ENCODE data around the gene OPA1.

Gene OPA1, protein sequence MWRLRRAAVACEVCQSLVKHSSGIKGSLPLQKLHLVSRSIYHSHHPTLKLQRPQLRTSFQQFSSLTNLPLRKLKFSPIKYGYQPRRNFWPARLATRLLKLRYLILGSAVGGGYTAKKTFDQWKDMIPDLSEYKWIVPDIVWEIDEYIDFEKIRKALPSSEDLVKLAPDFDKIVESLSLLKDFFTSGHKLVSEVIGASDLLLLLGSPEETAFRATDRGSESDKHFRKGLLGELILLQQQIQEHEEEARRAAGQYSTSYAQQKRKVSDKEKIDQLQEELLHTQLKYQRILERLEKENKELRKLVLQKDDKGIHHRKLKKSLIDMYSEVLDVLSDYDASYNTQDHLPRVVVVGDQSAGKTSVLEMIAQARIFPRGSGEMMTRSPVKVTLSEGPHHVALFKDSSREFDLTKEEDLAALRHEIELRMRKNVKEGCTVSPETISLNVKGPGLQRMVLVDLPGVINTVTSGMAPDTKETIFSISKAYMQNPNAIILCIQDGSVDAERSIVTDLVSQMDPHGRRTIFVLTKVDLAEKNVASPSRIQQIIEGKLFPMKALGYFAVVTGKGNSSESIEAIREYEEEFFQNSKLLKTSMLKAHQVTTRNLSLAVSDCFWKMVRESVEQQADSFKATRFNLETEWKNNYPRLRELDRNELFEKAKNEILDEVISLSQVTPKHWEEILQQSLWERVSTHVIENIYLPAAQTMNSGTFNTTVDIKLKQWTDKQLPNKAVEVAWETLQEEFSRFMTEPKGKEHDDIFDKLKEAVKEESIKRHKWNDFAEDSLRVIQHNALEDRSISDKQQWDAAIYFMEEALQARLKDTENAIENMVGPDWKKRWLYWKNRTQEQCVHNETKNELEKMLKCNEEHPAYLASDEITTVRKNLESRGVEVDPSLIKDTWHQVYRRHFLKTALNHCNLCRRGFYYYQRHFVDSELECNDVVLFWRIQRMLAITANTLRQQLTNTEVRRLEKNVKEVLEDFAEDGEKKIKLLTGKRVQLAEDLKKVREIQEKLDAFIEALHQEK

DNA sequence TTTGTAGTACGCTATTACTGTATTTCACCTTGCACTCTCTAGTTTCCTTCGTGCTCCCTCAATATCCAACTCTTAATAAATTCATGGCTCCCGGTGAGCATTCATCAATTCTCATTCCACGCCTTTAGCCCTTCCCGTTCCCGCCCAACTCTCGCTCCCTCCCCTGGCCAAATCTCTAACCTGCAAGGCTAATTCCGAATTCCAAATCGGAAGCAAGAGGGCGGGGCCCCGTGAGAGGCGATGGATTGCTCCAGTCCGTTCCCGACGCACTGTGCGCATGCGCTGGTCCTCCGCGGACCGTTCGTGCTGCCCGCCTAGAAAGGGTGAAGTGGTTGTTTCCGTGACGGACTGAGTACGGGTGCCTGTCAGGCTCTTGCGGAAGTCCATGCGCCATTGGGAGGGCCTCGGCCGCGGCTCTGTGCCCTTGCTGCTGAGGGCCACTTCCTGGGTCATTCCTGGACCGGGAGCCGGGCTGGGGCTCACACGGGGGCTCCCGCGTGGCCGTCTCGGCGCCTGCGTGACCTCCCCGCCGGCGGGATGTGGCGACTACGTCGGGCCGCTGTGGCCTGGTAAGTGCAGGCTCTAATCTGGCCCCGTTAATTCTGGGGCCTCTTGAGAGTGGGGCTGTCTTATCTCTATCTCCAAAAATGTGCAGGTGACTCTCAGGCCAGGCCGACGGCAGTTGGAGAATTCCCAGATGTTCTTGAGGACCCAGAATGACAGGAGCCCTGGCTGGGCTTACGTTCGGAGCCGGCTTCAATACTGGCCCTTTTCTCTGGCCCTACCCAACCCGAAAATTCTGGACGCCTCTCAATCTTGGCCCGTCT, at the start of gene OPA1:
TSS of gene OPA1 (plus strand) at position 368 of the 827 bp plus-strand sequence. CDS start at position 538, 170 bp downstream.
- H3K36me3 ChIP-seq, result peaks cover 0 to 6% (median 0%) of the 10 kb centered on the region in 3 donors
- peak; percentile 96 to 99 for DNase-seq
- H3K27me3 ChIP-seq, result no peaks in the 10 kb centered on the region
- intact Hi-C loops (cut with DNase I; ENCODE audit: low total_unique reads), result loop anchor here (2.0 kb wide), 1 partner anchor 1080 kb away; the partner anchor contains the start of gene LSG1
- TF ChIP-seq CTCF (IDR thresholded peaks at IDR 0.05), result no peak
- H3K27ac ChIP-seq, result peak within 1 kb of the TSS; percentile 78 to 81
- H3K4me1 ChIP-seq, result peaks cover 0 to 26% (median 21%) of the 10 kb centered on the region in 4 donors
- no peaks in the 10 kb centered on the region for H3K9me3 ChIP-seq
- peak within 1 kb of the TSS; percentile 65 to 79 for H3K4me3 ChIP-seq

- no peak for DNase-seq
- H3K9me3 ChIP-seq, result peaks cover 0 to 9% (median 0%) of the 10 kb centered on the region in 3 donors
- H3K36me3 ChIP-seq, result no peaks in the 10 kb centered on the region
- intact Hi-C loops (cut with DNase I; ENCODE audit: low total_unique reads), result no loop called here
- H3K4me1 ChIP-seq, result no peaks in the 10 kb centered on the region
- no peak overlapping the region for H3K4me3 ChIP-seq
- TF ChIP-seq CTCF (IDR thresholded peaks at IDR 0.05), result no peak
- no peaks in the 10 kb centered on the region for H3K27me3 ChIP-seq
- no peak overlapping the region for H3K27ac ChIP-seq
These were observed 48.7 kb upstream of the OPA1 start for GRCh38 chr3:193544289-193544688.

- Histone ChIP-seq H3K27ac (no peak overlapping the region), H3K4me1 (no peaks in the 10 kb centered on the region), H3K4me3 (no peak overlapping the region), H3K27me3 (no peaks in the 10 kb centered on the region), H3K9me3 (peaks cover 0 to 9% (median 0%) of the 10 kb centered on the region in 3 donors), H3K36me3 (no peaks in the 10 kb centered on the region)
- no peak for DNase-seq
- TF ChIP-seq CTCF (IDR thresholded peaks at IDR 0.05), result no peak
- intact Hi-C loops (cut with DNase I; ENCODE audit: low total_unique reads), result no loop called here
These were observed 47.7 kb upstream of the OPA1 start for GRCh38 chr3:193545304-193545703.

GRCh38 chr3:193546129-193546528, 46.9 kb upstream of the OPA1 start:
- Histone ChIP-seq H3K36me3 (no peaks in the 10 kb centered on the region), H3K9me3 (peaks cover 0 to 9% (median 0%) of the 10 kb centered on the region in 3 donors), H3K4me1 (no peaks in the 10 kb centered on the region), H3K27me3 (no peaks in the 10 kb centered on the region), H3K4me3 (no peak overlapping the region), H3K27ac (no peak overlapping the region)
- intact Hi-C loops (cut with DNase I; ENCODE audit: low total_unique reads), result no loop called here
- TF ChIP-seq CTCF (IDR thresholded peaks at IDR 0.05), result no peak
- DNase-seq, result no peak

GRCh38 chr3:193548406-193548805, 44.6 kb upstream of the OPA1 start:
- intact Hi-C loops (cut with DNase I; ENCODE audit: low total_unique reads), result no loop called here
- no peaks in the 10 kb centered on the region for H3K4me1 ChIP-seq
- H3K27me3 ChIP-seq, result no peaks in the 10 kb centered on the region
- peaks cover 0 to 9% (median 0%) of the 10 kb centered on the region in 3 donors for H3K9me3 ChIP-seq
- H3K36me3 ChIP-seq, result no peaks in the 10 kb centered on the region
- DNase-seq, result no peak
- H3K27ac ChIP-seq, result no peak overlapping the region
- H3K4me3 ChIP-seq, result no peak overlapping the region
- no peak for TF ChIP-seq CTCF (IDR thresholded peaks at IDR 0.05)
